Epidermal melanocyte (primary cell): ENCODE measurements around the gene ME3.

Source experiments
- DNase-seq: peaks from one replicate; pipeline ENCODE4 v3.0.0; 2011; ENCODE audit warnings: low spot score; ENCODE audit not compliant: insufficient read length

ME3 gene

DNA sequence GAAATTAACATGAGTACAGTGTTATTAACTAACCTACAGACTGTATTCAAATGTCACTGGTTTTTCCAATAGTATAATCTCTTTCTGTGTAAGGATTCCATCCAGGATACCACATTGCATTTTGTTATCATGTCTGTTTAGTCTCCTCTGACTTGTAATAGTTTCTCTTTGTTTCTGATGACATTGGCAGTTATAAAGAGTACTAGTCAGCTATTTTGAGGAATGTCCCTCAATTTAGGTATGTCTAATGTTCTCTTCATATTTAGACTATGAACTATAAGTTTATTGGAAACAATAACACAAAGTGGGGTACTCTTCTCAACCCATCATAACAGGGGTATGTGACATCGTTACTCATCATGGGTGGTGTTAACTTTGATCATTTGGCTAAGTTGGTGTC, 20.3 kb upstream of the ME3 start:
- DNase-seq = no peak

DNA sequence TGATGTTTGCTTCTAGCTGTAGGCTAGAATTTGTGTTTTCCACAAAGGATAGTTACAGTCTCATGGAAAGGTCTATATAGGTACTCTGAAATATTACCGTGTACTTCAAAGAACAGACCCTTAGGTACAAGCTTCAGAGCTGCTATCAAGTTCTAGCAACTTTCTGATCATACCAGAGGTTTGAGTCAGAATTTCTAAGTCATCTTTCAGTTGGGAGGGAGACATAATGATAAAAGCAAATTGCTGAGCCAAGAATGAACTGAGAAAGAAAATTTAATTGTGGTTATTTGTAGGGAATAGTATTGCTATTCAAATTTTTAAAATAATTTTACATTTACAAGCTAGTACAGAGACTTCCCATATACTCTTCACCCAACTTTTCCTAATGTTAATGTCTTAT, 19.9 kb upstream of the ME3 start:
- DNase-seq = no peak

DNA sequence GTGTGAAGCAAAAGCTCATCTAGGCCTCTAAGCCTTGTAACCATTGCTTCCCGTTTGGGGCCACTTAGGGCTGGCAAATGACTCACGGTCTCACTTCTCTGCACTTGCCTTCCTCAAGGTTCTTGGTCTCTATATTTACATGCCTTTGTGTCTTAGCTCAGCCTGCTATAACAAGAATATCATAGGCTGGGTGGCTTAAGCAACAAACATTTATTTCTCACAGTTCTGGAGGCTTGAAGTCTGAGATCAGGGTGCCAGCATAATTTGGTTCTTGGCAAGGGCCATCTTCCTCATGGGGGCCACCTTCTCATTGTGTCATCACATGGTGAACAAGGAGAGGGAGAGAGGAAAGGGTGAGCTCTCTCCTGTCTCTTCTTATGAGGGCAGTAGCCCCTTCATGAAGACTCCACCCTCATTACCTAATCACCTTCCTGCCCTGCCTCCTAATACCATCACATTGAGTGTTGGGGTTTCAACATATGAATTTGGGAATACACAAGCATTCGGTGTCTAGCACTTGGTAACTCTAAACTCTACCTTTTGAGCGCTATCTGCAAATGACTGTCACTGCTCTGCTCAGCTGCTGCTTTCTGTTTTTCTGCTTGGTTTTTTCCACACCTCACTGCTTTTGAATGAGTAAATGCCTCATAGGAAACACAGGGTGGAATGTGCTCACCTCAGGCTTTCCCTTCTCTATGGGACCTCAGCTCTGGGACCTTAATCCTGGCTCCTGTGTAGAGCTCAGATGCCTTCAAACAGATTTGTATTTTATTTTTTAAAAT, 16.2 kb upstream of the ME3 start:
- DNase-seq = no peak

DNA sequence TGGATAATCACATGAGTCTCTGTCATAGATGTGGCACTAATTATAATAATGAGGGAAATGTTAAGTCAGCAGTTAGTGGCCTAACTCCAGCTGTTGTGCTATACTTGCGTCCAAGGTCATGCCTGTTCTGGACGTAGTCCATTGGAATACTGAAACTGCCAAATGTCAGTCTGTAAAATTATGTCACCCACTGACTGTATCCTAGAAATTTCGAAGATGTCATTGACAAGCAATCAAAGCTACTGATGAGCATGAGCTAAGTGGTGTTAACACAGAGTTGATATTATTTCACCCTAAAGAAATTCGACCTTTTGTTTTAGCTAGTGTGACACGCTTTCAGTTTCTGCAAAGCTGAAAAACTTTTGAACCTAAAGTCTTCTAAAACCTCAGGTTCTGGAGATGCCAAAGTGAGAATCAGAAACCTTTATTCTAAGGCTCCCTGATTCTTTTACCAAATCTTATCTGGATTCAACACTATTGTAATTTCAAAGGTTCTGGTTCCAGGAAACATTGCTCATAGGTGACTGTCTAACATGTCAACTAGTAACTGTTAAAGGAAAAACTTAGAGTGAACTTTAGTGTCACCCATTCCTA, 14.9 kb upstream of the ME3 start:
- DNase-seq = no peak

DNA sequence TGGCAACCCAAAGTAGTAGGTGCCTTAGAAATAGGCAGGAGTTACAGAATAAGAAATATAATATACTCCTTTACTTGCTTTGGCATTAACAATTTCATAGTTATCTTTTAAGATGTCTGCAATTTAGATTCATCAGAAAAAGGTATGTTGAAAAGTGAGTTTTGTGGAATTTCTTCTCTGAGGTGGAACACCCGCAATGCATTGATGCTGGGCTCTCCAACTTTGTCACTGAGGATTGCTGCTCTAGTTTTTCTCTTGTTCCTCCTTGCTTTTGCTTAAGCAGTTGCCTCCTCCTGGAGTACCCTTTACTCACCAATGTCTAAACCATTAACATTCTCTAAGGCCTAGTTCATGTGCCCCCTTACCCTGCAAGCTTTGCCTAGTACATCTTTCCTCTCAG, 14.1 kb upstream of the ME3 start:
- no peak for DNase-seq

DNA sequence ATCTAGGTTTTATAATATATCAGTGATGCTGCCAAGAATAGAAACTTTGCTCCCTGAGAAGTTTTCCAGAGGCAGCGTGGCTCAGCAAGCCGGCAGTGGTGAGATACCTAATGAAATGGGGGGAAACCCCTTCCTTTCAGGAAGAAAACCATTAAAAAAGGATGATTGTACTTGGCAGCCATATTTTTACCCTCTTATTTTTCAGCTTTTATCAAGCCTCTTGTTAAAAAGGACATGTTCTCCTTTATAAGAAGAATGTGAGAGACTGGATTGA, 9.0 kb upstream of the ME3 start:
- DNase-seq = no peak

DNA sequence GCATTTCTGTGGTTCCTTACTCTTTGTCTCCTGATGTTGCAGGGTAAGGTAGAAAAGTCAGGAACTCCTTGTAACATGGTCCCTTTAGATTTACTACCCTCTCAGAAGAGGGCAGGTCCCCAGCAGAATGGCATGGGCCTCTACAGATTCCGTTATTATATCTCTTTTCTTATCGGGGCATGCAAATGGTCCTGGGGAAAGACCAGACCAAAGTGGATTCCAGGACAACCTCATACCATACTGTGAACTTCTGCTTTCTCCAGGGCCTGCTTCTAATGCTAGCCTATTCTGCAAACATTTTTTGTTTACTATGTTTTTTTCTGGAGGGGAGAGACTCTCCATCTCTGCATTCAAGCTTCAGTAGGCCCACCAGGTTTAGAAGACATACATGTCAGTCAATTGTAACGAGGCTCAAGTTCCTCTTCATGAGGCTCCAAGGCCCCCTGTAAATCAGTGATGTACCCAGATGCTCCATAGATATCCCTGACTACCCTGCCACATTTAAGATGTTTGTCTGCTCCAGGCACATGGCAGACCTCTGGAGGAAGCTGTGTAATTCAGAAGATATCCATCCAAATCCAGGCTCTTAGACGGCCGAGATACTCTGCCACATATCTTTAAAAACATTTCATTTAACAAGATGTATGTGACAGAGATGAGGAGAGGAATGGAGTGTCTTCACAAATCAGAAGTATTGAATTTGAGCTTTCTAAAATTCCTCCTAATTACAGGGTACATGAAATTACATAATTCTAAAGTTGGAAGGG, 8.5 kb upstream of the ME3 start:
- DNase-seq = no peak

DNA sequence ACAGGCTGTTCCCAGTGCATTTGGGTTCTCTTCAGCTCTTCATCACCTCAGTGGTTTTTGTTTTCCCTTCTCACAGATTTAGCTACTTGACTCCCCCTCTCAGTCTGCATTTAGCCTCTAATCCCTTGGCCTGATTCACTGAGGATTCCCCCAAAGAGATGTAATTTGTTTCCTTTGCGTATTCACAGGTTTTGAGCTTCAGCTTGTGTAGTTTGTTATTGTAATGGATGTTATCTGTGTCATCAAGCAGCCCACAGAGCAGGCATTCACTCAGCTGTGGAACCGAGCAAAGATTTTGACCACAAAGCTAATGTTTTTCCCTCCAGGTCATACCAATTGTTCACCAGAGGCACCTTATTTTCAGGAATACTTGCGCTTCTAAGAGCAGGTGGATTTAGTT, 6.4 kb upstream of the ME3 start:
- no peak for DNase-seq

DNA sequence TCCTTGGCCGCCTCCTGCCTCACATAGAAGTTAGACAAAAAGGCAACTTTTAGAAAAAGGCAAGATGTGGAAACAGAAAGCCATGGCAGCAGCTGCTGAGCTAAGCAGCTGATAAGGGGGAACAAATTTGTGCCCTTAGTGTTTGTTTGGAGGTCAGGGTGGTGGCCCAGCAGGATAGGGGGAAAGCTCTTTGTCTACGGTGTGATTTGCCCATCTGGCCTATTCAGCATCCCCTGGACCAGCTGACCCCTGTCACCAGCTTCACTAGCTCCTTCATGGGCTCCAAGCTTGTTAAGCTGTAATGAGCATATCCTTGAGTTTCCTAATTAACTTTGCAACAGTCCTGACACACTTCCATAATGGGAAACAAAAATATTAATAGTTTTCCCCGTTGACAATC, 5.9 kb upstream of the ME3 start:
- no peak for DNase-seq

DNA sequence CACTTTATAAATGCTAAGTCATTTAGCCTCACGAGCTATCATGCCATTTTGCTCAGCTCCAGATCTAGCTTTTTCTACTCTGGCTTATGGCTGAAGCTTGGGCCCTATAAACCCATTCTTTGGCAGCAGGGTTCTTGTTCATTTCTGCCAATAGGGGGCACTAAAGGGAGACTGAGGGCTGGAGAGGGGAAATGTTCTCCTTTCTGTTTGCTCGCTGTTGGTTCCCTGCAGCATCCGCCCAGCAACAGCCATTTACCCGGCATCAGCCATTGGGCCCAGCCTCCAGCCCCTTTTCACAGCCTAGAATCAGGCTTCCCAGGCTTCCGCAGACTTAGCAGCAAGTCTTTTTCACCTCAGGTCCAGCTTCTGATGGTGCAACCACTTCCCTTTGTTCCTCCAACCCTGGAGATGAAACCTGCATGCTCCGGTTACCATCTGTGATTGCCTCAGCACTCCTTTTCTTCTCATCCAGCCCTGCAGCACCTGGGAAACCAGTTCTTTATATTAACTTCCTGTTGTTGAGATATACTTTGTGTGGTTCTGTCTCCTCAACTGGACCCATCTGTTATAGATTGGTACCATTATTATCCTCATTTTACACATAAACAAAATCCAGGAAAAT, 4.2 kb upstream of the ME3 start:
- no peak for DNase-seq

DNA sequence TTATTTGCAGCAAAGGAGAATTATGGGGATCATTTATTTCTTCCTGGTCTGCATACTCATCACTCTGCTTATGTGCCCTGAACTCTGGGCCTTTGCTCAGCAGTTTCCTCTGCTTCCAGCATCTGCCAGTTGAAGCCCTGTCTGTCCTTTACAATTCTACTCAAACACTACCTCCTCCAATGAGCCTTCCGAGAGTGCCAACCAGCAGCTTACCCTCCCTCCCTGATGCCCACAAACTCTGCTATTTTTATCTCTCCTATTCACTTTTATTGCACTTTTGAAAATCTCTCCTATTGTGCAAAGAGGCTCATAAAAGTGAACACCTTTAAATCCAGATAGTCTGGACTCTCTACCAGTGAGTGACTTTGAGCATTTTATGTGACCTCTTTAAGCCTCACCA, 3.6 kb upstream of the ME3 start:
- DNase-seq = no peak

DNA sequence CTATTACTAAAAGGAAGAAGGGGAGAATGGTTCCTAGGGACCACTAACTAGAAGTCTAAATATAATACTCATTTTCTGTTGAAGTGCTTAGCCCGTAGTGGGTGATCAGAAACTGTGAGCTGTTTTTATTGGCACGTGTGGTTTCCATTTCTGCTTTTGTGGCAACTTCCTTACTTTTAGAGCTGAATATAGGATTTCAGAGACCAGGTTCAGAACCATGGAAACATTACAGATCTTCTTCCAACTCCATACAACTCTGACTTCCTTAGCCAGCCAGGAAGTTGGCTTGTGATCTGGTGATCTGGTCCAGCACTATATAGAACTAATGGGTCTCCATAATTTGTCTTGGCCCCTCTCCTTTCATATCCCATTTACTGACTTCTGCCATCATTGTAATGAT, 2.6 kb upstream of the ME3 start:
- no peak for DNase-seq

DNA sequence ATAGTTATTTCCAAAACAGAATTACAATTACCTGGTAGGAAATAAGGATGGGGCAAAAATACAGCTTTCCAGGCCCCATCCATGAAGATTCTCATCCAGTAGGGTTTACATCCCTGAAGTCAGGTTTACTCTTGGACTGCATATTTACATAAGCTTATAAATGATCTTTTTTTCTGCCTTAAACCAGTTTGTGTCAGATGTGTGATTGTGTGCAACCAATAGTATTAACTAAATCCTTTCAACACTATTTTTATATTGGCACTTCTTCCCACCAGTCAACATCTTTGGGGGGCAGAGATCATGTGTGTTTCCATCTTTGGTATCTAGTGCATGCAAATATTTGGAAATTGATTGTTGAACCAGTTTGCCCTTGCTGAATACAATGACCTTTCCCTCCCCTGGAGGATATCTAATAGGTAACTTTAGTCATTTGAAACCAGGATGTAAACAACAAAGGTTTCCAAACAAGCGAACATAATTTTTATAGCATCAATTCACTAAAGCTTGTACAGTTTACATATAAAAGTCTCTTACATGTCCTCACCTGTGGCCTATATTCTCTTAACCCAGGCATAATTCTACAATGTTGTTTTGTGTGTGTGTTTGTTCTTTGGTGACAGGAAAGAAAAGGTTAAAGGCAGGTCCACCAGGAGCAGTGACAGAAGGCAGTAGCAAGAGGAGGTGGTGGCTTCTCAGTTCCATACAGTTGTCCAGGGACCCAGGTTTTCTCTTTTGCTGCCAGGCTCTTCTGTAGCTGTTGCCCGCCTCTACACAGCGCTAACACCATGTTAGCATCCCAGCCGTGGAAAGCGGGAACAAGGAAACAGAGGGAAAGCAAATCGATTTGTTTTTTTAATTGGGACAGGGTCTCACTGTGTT, 1.7 kb upstream of the ME3 start:
- no peak for DNase-seq

DNA sequence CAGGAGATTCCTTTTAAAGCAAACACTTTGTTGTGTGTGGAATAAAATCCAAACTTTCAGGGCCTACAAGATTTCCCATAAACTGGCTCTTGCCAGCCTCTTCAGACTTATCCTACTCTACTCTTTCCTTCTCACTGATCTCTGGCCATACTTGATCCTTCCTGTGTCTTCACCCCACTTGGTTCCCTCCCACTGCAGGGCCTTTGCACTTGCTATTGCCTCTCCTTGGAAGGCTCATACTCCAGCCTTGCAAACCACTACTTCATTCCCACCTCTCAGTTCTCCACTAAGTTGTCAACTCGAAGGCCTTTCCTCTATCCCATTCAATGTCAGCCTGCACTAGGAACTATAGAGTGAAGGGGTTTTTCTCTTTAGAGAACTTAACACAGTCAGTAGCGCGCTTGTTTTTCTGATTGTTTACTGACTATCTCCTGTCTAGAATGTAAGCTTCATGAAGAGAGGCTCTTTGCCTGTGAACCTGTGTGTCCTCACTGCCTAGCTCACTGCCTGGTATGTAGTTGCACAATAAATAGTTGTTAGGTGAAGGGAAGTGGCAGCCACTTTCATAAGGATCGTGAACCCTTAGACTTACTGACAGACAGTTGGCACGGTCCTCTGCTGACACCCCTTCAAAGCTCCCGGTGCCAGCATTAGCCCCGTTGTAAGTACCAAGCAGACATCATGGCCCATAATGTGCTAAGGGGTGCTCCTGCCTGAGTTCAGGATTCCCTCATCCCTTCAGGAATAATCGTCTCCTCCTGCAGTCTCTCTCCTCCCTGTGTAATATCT, 833 bp upstream of the ME3 start:
- no peak for DNase-seq

DNA sequence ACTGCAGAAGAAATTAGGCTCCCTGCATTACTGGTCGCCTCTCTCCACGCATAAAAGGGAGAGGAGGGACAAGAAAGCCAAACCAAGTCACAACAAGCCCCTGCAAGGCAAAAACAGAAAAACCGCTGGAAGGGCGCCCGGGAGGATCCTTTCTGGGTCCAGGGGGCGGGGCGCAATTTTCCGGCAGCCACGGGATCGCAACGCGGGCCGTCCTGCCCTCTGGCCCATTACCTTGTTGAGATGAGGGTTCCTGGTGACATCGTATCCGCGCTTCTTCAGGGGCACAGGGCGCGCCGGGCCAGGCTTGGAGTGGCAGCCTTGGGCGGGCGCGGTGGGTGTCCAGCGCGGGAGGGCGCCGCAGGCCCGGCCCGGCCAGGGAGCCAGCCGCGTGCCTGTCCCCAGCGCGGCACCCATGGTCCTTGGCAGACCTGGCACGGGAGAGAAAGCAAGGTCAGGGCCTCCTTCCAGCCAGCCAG, 847 bp downstream of the ME3 start:
- no peak for DNase-seq

DNA sequence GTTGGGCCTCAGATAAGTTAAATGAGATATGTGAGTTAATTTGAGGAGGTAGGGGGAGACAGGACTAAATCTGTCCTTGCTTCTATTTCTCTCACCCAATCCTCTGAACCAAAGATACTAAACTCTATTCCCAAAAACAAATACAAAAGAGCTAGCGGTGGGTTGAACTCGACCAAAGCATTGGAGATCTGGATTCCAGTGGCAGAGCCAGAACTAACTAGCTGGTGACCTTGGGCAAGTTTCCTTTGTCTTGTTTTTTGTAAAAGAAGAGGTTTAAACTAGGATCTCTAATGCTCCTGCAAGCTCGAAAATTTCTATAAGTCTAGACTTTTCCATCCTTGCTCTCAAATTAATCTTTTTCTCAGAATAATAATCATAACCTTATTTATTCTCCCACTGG, 1.5 kb downstream of the ME3 start:
- DNase-seq = no peak

DNA sequence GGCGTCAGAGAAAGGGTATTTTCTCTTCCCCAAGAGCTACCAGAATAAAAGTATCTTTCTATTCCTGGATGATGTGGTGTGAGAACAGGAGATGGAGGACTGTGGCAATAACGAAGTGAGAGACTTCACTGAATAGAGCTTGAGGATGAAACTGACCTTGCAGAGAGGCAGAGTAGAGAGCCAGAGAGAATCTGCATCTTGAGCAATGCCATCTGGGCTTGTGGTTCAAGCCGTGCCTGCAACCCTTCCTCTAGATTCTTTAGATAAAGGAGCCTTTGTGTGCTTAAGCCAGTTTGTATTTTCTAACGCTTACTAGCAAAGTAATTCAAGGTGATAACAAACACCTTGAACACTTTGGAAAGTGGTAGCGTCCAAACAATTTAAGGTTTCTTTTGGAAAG, 2.2 kb downstream of the ME3 start:
- DNase-seq = no peak

DNA sequence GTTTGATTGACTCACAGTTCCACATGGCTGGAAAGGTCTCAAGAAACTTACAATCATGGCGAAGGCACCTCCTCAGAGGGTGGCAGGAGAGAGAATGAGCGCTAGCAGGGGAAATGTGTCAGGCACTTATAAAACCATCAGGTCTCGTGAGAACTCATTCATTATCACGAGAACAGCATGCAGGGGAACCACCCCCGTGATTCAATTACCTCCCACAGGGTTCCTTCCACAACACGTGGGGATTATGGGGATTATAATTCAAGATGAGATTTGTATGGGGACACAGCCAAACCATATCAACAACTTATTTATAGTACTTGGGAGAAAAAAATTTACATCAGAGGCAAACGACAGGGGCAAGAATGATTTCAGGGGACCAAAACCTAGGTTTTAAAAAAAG, 3.0 kb downstream of the ME3 start:
- DNase-seq = no peak

DNA sequence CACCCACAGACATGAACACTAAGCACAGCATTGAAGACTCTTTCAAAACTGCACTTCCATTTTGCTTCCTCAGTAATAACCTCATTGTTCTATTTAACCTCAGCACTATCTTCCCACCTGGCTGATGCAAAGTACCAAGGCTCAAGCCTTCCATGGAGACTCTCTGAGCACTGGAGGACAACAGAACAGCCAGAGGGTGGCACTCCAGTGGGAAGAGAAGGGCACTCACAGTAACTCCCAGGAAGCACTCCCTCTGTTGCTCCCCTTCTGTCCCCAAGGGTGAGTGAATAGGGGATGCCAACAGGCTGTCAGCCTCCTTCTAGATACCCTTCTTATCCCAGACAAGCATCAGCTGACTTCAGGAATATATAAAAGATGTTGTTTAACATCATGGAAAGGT, 3.5 kb downstream of the ME3 start:
- DNase-seq = no peak

DNA sequence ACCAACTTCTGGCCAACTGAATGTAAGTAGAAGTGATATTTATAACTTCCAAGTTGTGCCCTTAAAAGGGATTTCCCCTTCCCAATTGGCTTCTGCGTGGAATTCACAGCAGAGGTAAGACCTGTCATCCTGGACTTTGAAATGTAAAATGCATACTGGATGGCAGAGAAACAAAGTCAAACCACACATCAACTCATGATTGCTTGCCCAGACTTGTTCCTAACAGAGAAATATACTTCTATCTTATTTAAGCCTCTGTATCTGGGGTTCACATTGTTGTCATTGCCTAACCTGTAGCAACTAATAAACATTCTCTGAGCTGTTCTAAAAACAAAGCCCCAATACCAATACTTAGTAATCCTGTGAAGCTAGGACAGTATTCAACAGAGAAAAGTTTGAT, 6.2 kb downstream of the ME3 start:
- DNase-seq = no peak

DNA sequence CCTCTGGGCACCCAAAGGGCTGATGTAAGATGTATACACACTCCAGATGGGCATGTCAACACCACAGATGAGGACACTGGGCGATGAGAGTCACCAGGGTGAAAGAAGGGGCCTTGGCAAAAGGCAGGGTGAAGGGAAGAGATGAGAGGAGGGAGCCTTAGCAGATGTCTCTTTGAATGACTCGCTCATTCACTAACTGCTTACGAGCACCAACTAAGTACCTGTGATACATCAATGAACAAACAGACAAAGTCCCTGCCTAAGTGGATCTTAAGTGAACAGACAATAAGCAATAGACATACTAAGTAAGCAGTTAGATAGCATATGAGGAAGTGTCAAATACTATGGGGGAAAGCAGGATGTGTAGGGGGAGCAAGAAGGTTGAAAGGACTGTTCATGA, 7.5 kb downstream of the ME3 start:
- DNase-seq = no peak
